GM20000 (cell line): ENCODE measurements around the gene PSKH1.

Experiments
- DNase-seq: peaks from one replicate; pipeline ENCODE4 v3.0.0; 2012; ENCODE audit warnings: low spot score
- TF ChIP-seq, protein P1 (sequence below): IDR thresholded peaks from 2 replicates; pipeline ENCODE4 v1.5.1; 2012; ENCODE audit warnings: mild to moderate bottlenecking, control low read depth; ENCODE audit errors: extremely low read depth, missing control alignments

Gene PSKH1

DNA sequence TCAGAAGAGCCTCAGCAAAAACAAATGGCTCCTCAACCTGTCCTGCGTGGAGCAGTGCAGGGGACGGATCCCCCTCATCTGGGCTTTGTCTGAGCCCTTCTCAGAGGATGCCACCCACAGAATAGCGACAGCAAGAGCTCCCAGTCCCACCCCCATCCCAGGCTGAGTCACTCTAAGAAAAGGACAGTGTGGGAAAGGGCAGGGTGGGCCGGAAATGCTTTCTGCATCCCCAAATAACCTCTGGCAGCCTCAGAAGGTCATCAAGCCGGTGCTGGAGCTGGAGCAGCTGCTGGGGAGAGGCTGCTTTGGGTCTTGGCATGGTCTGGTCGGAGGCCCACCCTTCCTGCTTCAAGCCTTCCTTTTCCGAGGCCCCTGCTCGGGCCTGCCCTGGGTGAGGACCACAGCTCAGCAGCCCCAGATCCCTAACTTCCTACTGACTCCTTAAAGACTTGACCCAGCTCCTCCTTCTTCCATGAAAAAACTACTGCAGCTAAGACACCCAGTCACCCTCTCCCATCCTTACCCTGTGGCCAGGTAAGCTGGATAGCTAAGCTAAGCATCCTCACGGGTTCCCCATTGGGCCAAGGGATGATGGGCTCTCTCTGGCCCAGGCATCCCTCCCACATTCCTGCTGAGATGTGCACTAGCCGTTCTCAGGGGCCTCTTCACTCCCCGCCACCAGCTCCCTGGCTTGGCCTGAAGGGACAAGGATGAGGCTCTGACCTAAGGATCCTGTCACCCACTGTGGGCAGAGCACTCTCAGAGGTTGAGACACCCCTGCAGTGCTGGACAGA is 66.7 kb downstream of the PSKH1 start:
- no peak for DNase-seq
- TF ChIP-seq, protein P1, sequence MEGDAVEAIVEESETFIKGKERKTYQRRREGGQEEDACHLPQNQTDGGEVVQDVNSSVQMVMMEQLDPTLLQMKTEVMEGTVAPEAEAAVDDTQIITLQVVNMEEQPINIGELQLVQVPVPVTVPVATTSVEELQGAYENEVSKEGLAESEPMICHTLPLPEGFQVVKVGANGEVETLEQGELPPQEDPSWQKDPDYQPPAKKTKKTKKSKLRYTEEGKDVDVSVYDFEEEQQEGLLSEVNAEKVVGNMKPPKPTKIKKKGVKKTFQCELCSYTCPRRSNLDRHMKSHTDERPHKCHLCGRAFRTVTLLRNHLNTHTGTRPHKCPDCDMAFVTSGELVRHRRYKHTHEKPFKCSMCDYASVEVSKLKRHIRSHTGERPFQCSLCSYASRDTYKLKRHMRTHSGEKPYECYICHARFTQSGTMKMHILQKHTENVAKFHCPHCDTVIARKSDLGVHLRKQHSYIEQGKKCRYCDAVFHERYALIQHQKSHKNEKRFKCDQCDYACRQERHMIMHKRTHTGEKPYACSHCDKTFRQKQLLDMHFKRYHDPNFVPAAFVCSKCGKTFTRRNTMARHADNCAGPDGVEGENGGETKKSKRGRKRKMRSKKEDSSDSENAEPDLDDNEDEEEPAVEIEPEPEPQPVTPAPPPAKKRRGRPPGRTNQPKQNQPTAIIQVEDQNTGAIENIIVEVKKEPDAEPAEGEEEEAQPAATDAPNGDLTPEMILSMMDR = no peak

DNA sequence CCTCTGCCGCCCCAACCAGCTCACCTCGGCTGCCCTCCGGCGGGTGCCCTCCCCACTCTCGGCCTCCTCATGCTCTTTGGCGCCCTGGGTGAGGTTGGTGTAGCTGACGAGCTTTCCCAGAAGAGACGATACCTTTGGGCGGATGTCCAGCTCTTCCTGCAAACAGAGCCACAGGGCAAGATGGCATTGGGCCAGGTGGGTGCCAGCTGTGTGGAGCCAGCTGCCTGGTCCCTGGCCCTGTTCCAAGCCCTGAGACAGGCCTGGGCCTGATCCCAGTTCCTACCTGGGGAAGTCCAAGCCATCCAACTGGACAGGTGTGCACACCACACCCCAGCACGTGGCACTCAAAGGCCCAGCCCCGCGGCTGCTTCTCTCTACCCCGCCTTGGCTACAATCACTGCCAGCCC is 68.5 kb downstream of the PSKH1 start:
- TF ChIP-seq, protein P1 = no peak
- no peak for DNase-seq

DNA sequence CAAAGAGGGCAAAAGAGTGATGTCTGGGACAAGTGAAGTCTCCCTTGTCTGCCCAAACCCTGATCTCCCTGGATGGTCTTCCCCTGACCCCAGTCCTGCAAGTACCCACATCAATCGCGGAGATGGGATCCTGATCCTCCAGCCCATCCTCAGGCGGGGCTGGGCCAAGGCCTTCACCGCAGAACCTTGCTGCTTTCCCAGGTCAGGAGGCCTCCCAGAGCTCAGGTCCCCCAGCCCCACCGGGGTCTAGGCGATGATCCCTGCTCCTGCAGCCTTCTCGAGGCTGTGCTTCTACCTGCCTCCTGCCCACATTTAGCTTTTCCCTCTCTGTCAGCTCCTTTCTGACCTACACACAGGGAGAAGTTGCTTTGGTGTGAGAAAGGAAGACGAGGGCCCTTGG is 69.1 kb downstream of the PSKH1 start:
- TF ChIP-seq, protein P1 = no peak

DNA sequence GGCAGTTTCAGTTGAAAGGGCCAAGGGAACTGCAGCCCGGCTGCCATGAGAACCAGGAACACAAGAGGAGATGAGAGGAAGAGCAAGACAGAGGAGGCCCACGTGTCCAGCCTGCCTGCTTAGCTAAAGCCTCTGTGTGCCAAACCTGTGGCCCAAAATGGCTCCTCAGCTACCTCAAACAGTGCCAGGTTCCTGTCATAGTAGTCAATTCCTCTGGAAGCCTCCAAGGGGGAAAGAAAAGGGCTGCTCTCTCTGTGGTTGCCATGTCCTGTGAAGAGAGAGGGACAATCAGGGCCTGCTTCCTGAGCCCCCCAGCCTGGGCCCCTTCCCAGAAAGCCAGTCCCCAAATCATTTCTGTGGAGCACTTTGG is 70.2 kb downstream of the PSKH1 start:
- TF ChIP-seq, protein P1 = no peak
- DNase-seq = no peak

More for the DNA sequence above, 69.1 kb downstream of the PSKH1 start:
- no peak for DNase-seq

DNA sequence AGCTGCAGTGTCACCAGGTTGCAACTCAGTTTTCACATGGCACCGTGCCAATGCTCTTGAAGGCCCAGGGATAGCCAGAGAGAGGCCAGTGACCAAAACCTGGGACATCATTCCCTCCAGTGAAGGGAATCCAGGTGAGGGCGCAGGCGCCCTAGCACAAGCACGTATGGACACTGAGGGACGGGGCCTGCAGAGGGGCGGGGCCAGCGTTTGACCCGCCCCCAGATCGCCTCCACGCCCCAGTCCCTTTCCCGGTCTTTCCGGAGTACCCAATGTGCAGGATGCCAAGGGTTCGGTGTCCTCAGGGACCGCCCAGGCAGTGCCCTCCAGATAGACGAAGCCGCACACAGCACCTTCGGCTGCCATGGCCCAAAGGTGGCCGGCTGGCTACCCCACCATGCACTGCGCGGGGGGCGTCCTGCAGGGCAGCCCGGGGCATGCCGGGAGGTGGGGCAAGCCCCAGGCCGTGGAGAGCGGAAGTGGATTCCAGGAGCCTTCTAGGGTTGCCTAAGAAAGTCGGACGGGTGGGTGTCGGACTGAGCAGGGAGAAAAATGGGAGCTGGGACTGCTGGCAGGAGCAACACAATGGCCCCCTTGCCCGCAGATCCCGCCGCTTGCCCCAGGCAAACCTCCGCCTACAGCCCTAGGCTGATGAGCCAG is 70.7 kb downstream of the PSKH1 start:
- DNase-seq = no peak
- TF ChIP-seq, protein P1 = no peak

DNA sequence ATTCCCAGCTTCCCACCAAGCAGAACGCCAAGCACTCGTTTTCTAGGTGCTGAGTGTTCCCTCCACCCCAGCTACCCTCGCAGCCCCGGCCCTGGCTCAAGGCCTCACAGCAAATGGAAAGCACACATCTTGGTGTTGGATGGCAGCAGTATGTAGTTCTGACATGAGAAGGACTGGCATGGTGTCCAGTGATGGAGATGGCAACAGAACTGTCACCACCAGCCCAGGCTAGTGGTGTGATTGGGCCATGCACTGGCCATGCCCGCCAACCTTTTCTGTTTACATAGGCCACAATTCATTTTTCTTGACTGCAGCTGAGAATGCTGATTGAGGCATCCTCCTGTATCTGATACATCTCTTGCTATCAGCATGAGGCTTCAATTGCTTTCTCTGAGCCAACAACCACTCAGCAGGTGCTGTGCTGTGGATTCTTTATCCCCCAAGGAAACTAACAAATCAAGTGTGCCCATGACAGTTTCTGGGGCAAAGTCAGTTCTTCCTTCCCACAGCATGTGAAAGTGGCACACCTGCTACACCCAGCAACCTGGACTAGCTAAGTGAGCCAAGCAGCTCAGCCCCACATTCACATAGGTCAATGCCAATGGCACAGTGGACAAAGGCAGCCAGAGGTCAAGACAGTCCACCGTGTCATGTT is 71.5 kb downstream of the PSKH1 start:
- no peak for DNase-seq
- TF ChIP-seq, protein P1 = no peak

DNA sequence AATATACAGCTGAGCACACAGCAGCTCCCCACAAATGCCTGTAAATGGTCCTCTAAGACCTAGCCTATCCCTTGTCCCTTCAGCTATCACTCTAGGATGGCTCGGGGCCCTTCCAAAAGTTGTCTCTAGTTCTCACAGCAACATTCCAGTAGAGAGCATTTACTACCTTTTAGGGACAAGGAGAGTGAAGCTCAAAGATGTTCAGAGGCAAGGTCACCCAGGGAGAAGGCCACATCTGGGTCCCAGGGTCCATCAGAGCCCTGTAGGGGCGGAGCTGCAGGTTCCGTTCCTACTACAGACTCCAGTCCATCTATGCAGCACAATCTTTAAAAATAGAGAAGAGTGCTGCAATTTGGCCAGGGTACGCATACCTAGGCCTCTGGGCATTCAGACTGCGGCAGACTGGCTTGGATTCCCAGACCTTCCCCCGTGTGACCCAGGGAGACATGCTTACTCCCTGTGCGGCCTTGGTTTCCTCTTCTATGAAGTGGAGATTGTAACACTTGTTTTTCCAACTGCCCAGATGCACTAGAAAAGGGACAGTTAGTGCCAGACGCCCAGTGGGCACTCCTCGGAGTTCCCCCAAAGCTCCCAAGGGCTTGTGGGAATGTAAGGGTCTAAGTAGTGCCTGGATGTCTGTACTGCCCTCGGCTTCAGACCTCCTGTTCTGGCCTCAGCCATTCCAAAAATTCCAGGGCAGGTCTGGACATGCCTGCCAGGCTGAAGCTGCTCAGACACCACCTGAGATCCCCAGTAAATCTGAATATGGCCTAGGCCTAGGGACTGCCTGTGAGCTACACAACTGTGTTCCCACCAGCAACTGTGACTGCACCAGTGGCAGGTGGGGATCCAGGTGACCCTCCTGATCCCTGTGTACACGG is 72.9 kb downstream of the PSKH1 start:
- no peak for DNase-seq
- TF ChIP-seq, protein P1 = no peak
